Osteoblast (primary cell): Measurements from ENCODE around the gene RELB. TPM values are rescaled to one million over a fixed set of nuclear protein-coding genes. Genes with fewer than 3 reads are reported as not detected.

Experiments used
- DNase-seq: peaks from one replicate; pipeline ENCODE4 v3.0.0; 2011; ENCODE audit warnings: low spot score, mixed read lengths; ENCODE audit not compliant: insufficient read length; ENCODE audit errors: missing footprints
- H2AFZ ChIP-seq: 2 replicates; pipeline ENCODE4 v1.6.0; 2011; ENCODE audit warnings: mild to moderate bottlenecking, low read length
- H3K27ac ChIP-seq: 2 replicates; pipeline ENCODE4 v1.5.1; 2011; ENCODE audit warnings: mild to moderate bottlenecking, low read depth, low read length, moderate library complexity
- H3K27me3 ChIP-seq: 2 replicates; pipeline ENCODE4 v1.6.0; 2012; ENCODE audit warnings: mild to moderate bottlenecking, control low read depth, inconsistent platforms, low read length, moderate library complexity; ENCODE audit not compliant: insufficient read depth
- H3K36me3 ChIP-seq: 2 replicates; pipeline ENCODE4 v1.5.1; 2011; ENCODE audit warnings: mild to moderate bottlenecking, low read length, control low read depth, moderate library complexity; ENCODE audit not compliant: insufficient read depth
- H3K4me1 ChIP-seq: 2 replicates; pipeline ENCODE4 v1.5.1; 2011; ENCODE audit warnings: mild to moderate bottlenecking, low read length, control low read depth, moderate library complexity; ENCODE audit not compliant: insufficient read depth
- H3K4me2 ChIP-seq: 2 replicates; pipeline ENCODE4 v1.6.0; 2011; ENCODE audit warnings: mild to moderate bottlenecking, low read length; ENCODE audit not compliant: insufficient read depth
- H3K4me3 ChIP-seq: fragments of 200-600 bp; sonication (generic); 3 replicates; pipeline ENCODE4 v1.5.1; 2012; ENCODE audit warnings: mild to moderate bottlenecking, low read length, inconsistent platforms; ENCODE audit not compliant: insufficient read depth
- H3K79me2 ChIP-seq: 2 replicates; pipeline ENCODE4 v1.6.0; 2012; ENCODE audit warnings: mild to moderate bottlenecking, low read length, control low read depth, inconsistent platforms; ENCODE audit not compliant: insufficient read depth
- H3K9me3 ChIP-seq: 2 replicates; pipeline ENCODE4 v1.5.1; 2011; ENCODE audit warnings: low read depth, low read length, control low read depth
- H4K20me1 ChIP-seq: 2 replicates; pipeline ENCODE4 v1.6.0; 2012; ENCODE audit warnings: mild to moderate bottlenecking, low read length, control low read depth; ENCODE audit not compliant: insufficient read depth
- total RNA-seq: library from RNA; depleted of rRNA; stranded (reverse); fragments of >200 nt; gene quantifications from 2 replicates; pipeline ENCODE4 v1.2.3, GENCODE V29; 2012
- TF ChIP-seq, protein P1 (sequence below): IDR thresholded peaks from 2 replicates; pipeline ENCODE4 v1.5.1; 2011; ENCODE audit warnings: mild to moderate bottlenecking, low read depth, low read length, moderate library complexity; ENCODE audit errors: extremely low read depth

The RELB gene
- total RNA-seq, 1 donor: 9.8 TPM

DNA sequence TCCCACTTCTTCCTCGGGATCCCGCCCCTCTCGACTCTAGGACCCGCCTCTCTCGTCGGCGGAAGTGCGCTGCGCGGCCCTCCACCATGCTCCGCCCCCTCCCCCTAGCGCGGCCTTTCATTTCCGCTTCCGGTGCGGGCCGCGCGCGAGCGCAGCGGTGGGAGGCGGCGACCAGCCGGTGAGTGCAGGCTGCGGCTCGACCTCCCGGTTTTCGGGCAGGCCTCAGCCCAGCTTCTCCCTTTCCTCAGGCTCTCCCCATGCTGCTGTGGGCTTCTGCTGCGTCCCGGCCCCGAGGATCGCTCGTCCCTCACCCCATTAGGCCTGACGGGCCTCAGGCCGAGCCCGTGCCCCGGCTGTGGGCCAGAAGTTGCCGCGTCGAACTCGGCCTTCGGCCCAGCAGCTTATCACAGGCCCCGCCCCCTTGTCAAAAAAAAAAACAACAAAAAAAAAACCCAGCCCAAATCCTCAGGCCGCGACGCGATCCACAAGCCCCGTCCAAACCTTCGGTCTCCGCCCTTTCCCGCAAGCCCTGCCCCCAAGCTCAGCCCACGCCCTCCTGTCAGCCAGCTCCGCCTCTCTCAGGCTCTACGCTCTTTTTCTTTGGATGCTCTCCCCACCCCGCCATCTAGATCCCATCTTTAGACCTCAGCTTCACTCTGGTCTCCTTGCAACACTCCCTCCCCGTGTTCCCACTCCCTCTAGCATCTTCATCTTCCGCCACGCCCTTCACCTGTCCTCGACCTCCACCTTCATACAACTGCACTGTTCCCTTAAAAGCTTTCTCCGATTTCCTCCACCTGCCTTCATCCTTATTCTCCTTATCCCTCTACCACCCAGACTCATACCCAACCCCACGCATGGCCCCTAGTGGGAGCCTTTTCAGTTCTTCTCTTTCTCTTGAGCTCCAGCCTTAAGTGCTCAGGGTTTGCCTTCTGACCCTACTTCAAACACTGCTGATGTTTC is 37.9 kb downstream of the RELB start, which contains the start of gene CLASRP:
TSS of gene CLASRP (plus strand) at position 115 of the 963 bp plus-strand sequence. CDS start 1,168 bp downstream, outside the sequence.
- H2AFZ ChIP-seq: peak within 1 kb of the TSS; percentile 88
- TF ChIP-seq, protein P1, sequence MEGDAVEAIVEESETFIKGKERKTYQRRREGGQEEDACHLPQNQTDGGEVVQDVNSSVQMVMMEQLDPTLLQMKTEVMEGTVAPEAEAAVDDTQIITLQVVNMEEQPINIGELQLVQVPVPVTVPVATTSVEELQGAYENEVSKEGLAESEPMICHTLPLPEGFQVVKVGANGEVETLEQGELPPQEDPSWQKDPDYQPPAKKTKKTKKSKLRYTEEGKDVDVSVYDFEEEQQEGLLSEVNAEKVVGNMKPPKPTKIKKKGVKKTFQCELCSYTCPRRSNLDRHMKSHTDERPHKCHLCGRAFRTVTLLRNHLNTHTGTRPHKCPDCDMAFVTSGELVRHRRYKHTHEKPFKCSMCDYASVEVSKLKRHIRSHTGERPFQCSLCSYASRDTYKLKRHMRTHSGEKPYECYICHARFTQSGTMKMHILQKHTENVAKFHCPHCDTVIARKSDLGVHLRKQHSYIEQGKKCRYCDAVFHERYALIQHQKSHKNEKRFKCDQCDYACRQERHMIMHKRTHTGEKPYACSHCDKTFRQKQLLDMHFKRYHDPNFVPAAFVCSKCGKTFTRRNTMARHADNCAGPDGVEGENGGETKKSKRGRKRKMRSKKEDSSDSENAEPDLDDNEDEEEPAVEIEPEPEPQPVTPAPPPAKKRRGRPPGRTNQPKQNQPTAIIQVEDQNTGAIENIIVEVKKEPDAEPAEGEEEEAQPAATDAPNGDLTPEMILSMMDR: no peak
- peak within 1 kb of the TSS; percentile 97 for H3K27ac ChIP-seq
- peaks cover 28% of the 10 kb centered on the region for H4K20me1 ChIP-seq
- peaks cover 45% of the 10 kb centered on the region for H3K36me3 ChIP-seq
- H3K79me2 ChIP-seq: peaks cover 46% of the 10 kb centered on the region
- peaks cover 11% of the 10 kb centered on the region for H3K4me1 ChIP-seq
- H3K9me3 ChIP-seq: no peaks in the 10 kb centered on the region
- DNase-seq: peak; percentile 98
- no peaks in the 10 kb centered on the region for H3K27me3 ChIP-seq
- H3K4me3 ChIP-seq: peak within 1 kb of the TSS; percentile 99
- peak within 1 kb of the TSS; percentile 93 for H3K4me2 ChIP-seq

DNA sequence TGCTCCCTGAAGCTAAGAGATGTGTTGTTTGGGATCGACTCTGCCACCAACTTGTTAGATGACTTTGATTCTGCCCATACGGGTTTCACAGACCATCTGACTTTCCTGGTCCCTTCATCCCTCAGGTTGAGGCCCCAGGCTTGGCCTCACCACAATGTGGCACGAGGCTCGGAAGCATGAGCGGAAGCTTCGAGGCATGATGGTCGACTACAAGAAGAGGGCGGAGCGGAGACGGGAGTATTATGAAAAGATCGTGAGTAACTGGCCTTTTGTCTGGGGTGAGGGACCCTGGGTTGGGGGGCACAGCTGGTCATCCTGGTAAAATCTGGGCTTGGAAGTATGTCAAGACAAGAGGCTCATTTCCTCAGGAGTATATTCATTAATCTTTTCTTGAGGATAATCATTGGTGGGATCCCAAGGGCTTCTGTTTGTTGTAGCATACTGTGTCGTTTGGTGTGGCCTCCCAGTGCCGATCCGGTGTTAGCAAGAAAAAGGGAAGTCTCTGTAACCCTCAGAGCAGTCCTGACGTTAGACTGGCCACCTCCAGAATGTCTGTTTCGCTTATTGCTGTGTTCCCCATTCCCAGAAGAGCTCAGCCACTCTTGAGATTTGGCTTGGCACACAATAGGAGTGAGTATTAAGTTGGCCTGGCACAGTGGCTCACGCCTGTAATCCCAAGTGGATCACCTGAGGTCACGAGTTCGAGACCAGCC is 39.0 kb downstream of the RELB start:
- Histone ChIP-seq H4K20me1 (peaks cover 36% of the 10 kb centered on the region), H3K27me3 (no peaks in the 10 kb centered on the region), H2AFZ (no peak overlapping the region), H3K4me1 (peaks cover 11% of the 10 kb centered on the region), H3K79me2 (peaks cover 56% of the 10 kb centered on the region), H3K9me3 (no peaks in the 10 kb centered on the region), H3K27ac (peak overlapping the region; percentile 97), H3K36me3 (peaks cover 51% of the 10 kb centered on the region), H3K4me2 (peak overlapping the region; percentile 93), H3K4me3 (peak overlapping the region; percentile 99)
- DNase-seq: no peak
- TF ChIP-seq, protein P1: no peak

DNA sequence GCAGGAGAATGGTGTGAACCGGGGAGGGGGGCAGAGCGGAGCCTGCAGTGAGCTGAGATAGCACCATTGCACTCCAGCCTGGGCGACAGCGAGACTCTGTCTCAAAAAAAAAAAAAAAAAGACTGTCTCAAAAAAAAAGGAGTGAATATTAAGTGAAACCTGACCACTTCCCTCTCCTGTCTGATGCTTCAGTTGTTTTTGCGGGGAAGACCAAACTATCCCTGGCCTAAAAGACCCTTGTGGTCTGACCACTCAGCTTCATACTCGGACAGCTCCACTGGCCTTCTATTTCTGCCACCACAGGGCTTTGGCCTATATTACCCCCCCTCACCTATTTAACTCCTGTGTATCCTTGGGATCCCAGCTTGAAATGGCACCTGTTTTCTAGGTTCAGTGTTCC is 39.9 kb downstream of the RELB start:
- peaks cover 53% of the 10 kb centered on the region for H3K36me3 ChIP-seq
- no peak overlapping the region for H3K4me3 ChIP-seq
- no peak overlapping the region for H3K4me2 ChIP-seq
- peaks cover 65% of the 10 kb centered on the region for H3K79me2 ChIP-seq
- TF ChIP-seq, protein P1: no peak
- peaks cover 45% of the 10 kb centered on the region for H4K20me1 ChIP-seq
- DNase-seq: no peak
- H3K27me3 ChIP-seq: no peaks in the 10 kb centered on the region
- no peaks in the 10 kb centered on the region for H3K9me3 ChIP-seq
- H3K27ac ChIP-seq: no peak overlapping the region
- H3K4me1 ChIP-seq: peaks cover 11% of the 10 kb centered on the region
- H2AFZ ChIP-seq: no peak overlapping the region
